ENCODE results near the gene MRPL45.

MRPL45 gene

GRCh38 chr17:38325221-38325851, 28.4 kb downstream of the MRPL45 start:
- peak; percentile 19 for DNase-seq (ENCODE audit: low spot score)

- no peak for DNase-seq (ENCODE audit: low spot score)
Measured at GRCh38 chr17:38326996-38327792, 30.2 kb downstream of the MRPL45 start.

- DNase-seq (ENCODE audit: low spot score), result no peak
Measured at GRCh38 chr17:38327936-38328335, 31.0 kb downstream of the MRPL45 start.

- DNase-seq (ENCODE audit: low spot score), result no peak
Measured at GRCh38 chr17:38328620-38329019, 31.7 kb downstream of the MRPL45 start.

GRCh38 chr17:38329284-38329683, 32.3 kb downstream of the MRPL45 start:
- no peak for DNase-seq (ENCODE audit: low spot score)

- DNase-seq (ENCODE audit: low spot score), result no peak
Measured at GRCh38 chr17:38329808-38330730, 33.1 kb downstream of the MRPL45 start.

GRCh38 chr17:38330941-38331411, 34.0 kb downstream of the MRPL45 start:
- no peak for DNase-seq (ENCODE audit: low spot score)

GRCh38 chr17:38332735-38333134, 35.8 kb downstream of the MRPL45 start:
- DNase-seq (ENCODE audit: low spot score), result no peak

- peak; percentile 40 for DNase-seq (ENCODE audit: low spot score)
Measured at GRCh38 chr17:38333635-38334295, 36.8 kb downstream of the MRPL45 start.

- no peak for DNase-seq (ENCODE audit: low spot score)
Measured at GRCh38 chr17:38334480-38335364, 37.8 kb downstream of the MRPL45 start.

- no peak for DNase-seq (ENCODE audit: low spot score)
Measured at GRCh38 chr17:38336838-38337237, 39.9 kb downstream of the MRPL45 start.

- DNase-seq (ENCODE audit: low spot score), result no peak
Measured at GRCh38 chr17:38338053-38338452, 41.1 kb downstream of the MRPL45 start.

GRCh38 chr17:38338535-38338934, 41.6 kb downstream of the MRPL45 start:
- DNase-seq (ENCODE audit: low spot score), result no peak

GRCh38 chr17:38339891-38340290, 42.9 kb downstream of the MRPL45 start:
- DNase-seq (ENCODE audit: low spot score), result no peak

GRCh38 chr17:38341035-38341721, 44.2 kb downstream of the MRPL45 start:
- no peak for DNase-seq (ENCODE audit: low spot score)

GRCh38 chr17:38342886-38343607, 46.1 kb downstream of the MRPL45 start:
- DNase-seq (ENCODE audit: low spot score), result no peak

GRCh38 chr17:38343608-38344419, 46.8 kb downstream of the MRPL45 start, which contains the start of gene GPR179:
TSS of gene GPR179 (minus strand) at chr17:38343956. CDS start at chr17:38343789, 167 bp downstream.
- DNase-seq (ENCODE audit: low spot score), result no peak

GRCh38 chr17:38344420-38344745, 47.4 kb downstream of the MRPL45 start:
- no peak for DNase-seq (ENCODE audit: low spot score)

GRCh38 chr17:38345743-38346142, 48.8 kb downstream of the MRPL45 start:
- DNase-seq (ENCODE audit: low spot score), result no peak
